Measurements from ENCODE around the gene EBF4.

EBF4 gene

DNA sequence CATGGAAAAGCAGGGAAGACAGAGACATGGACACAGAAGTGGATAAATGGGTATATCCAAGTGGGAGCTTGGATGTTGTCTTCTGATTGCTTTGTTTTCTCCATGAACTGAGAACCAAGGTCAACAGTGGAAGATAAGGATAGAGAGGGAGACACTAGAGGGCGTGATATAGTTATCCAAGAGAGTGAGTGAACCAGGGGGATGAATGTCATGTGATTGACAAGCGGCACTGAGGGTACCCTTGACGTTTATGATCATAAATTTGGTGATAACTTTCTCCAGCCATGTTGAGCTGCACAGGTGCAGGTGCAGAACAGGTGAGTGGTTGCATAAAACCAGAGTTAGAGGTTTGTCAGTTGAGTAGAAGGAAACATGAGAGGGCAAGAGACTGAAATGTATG is 20.7 kb downstream of the EBF4 start:
- no peak overlapping the region for H3K27ac ChIP-seq
- TF ChIP-seq, protein P1, sequence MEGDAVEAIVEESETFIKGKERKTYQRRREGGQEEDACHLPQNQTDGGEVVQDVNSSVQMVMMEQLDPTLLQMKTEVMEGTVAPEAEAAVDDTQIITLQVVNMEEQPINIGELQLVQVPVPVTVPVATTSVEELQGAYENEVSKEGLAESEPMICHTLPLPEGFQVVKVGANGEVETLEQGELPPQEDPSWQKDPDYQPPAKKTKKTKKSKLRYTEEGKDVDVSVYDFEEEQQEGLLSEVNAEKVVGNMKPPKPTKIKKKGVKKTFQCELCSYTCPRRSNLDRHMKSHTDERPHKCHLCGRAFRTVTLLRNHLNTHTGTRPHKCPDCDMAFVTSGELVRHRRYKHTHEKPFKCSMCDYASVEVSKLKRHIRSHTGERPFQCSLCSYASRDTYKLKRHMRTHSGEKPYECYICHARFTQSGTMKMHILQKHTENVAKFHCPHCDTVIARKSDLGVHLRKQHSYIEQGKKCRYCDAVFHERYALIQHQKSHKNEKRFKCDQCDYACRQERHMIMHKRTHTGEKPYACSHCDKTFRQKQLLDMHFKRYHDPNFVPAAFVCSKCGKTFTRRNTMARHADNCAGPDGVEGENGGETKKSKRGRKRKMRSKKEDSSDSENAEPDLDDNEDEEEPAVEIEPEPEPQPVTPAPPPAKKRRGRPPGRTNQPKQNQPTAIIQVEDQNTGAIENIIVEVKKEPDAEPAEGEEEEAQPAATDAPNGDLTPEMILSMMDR (IDR thresholded peaks at IDR 0.05), result peak; percentile 56
- TF ChIP-seq ZFX (IDR thresholded peaks at IDR 0.05; ENCODE audit: borderline replicate concordance), result no peak

DNA sequence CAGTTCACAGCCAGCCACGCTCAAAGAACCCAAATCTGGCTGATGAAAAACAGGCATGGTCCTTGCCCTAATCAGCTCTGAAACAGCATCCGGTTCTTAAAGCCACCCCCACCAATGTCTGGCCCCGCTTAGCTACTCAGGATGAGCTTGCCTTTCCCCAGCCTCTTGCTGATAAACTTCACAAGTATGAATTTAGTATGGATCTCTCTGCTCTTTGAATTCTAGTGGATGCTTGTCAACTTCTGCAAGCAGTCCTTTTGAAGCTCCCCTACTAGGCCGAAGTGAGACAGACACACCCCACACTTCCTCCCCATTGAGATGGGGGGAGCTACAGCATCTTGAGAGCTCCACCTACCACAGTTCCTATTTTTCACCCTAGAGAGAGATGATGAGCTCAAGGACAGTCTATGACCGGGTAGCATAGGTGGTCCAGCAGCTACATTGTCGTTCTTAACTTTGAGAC is 36.7 kb downstream of the EBF4 start:
- no peak overlapping the region for H3K27ac ChIP-seq
- TF ChIP-seq, protein P1 (IDR thresholded peaks at IDR 0.05), result no peak
- no peak for TF ChIP-seq ZFX (IDR thresholded peaks at IDR 0.05; ENCODE audit: borderline replicate concordance)

DNA sequence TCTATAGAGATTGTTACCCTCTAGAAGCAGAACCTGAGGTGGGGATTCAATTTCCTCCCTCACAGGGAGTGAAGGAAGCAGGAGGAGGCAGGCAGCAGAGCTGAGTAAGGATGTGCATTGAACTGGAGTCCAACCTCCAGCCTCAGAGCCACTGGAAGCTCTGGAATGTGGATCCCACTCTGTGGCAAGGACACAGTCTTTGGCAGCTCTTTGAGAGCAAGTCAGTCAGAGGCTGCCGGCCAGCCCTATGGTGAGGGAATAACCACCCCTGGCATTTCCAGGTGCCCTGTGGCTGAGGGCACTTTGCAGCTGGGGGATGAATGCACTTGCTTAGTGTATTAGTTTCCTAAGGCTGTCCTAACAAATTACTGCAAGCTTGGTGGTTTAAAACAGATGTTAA is 37.2 kb downstream of the EBF4 start:
- H3K27ac ChIP-seq, result no peak overlapping the region
- TF ChIP-seq, protein P1 (IDR thresholded peaks at IDR 0.05), result no peak
- no peak for TF ChIP-seq ZFX (IDR thresholded peaks at IDR 0.05; ENCODE audit: borderline replicate concordance)

DNA sequence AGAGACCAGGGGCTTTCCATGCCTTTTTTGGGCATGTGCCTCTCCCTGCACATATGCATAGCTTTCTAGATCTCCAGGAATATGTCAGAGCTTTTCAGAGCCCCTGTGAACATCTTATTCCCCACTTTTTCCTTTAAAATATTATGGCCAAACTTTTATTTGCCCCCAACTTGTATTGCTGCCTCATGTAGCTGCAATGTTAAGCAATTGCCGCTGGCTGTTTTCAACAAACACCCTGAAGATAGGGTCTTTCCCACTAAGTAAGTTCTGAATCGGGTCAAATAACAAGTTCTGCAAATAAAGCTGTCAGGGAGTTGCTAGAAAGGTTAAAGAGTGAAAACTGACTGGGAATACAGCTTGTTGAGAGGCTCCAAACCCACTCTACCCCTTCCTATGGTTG is 42.3 kb downstream of the EBF4 start:
- no peak overlapping the region for H3K27ac ChIP-seq
- no peak for TF ChIP-seq ZFX (IDR thresholded peaks at IDR 0.05; ENCODE audit: borderline replicate concordance)
- TF ChIP-seq, protein P1 (IDR thresholded peaks at IDR 0.05), result no peak

DNA sequence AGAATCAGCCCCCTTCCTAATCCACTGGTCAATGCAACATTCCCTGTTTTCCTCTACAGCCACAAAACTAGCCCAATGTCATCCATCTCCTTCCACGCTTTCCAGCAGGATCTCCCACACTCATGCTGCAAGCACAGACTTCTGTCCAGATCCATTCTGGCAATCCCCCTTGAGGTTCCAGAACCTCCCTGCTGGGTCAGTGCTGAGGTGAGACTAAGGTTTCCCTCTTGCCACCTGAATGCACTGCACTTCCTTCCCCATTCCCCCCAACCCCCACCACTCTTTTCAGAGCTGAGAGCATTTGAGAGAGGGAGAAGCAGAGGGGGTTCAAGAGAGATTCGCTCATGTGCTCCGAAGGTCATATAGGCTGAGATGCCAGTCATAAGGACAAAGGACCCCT is 43.9 kb downstream of the EBF4 start:
- no peak overlapping the region for H3K27ac ChIP-seq
- TF ChIP-seq ZFX (IDR thresholded peaks at IDR 0.05; ENCODE audit: borderline replicate concordance), result no peak
- TF ChIP-seq, protein P1 (IDR thresholded peaks at IDR 0.05), result no peak

DNA sequence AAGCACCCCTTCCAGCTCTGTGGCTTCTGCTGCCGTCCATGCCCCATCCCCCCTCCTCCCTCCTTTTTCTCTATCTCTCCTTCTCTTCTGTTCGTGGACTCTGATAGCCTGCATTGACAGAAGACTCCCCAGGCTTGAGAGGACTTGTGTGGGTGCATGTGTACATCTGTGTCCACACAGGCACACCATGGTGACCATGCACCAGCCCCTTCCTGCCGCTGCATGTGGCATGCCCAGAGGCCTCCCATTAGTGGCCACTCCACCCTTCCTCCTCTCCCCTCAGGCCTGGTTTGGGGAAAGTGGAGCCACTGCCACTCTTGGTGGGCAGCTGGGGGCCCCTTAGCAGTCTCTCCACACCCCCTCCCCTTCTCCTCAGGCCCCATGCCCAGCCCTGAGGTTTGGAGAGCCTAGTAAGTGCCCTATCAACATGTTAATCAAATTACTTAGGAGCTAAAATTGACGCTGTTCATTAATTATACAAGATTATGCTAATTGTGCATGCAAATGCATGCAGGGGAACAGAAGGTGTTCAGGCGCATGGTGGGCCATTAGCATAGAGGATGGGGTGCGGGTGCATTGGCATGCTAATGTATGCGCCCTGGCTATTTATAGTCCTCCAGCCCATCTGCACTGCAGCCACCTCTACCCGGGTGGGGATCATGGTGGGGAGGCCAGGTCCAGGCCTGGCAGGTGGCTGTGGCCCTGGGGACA is 45.9 kb downstream of the EBF4 start:
- no peak overlapping the region for H3K27ac ChIP-seq

DNA sequence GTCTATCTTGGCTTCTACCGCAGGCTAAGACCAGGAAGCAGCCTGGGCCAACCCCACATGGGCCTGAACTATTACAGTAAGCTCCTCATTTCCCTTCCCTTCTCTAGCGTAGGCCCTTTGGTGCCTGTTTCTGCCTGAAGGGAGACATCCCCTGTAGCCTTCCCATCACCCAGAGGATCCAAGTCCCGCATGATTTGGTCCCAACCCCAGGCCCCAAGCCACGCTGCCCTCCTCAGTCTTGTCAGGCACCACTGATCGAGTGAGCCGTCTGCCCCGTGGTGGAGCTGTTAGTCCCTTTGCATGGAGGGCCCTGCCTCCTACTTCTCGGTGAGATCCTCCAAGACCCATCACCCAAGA is 46.4 kb downstream of the EBF4 start:
- H3K27ac ChIP-seq, result no peak overlapping the region
- TF ChIP-seq, protein P1 (IDR thresholded peaks at IDR 0.05), result no peak
- TF ChIP-seq ZFX (IDR thresholded peaks at IDR 0.05; ENCODE audit: borderline replicate concordance), result no peak

More for the DNA sequence above, 45.9 kb downstream of the EBF4 start:
- TF ChIP-seq, protein P1 (IDR thresholded peaks at IDR 0.05), result no peak
- TF ChIP-seq ZFX (IDR thresholded peaks at IDR 0.05; ENCODE audit: borderline replicate concordance), result no peak
